DOHH2 (cell line): ENCODE results near the gene CYSRT1.

ENCODE experiments used
- CTCF ChIP-seq: fragments of 200-600 bp; sonication (generic); IDR thresholded peaks from one replicate; pipeline ENCODE4 v1.5.1; 2014; ENCODE audit warnings: antibody characterized with exemption, mild to moderate bottlenecking, low read depth, low read length; ENCODE audit not compliant: poor library complexity, severe bottlenecking
- EZH2phosphoT487 ChIP-seq: fragments of 200-600 bp; sonication (generic); IDR thresholded peaks from 2 replicates; pipeline ENCODE4 v1.6.1; 2017; ENCODE audit warnings: borderline replicate concordance, mild to moderate bottlenecking, antibody characterized with exemption, low read length, moderate library complexity, mixed read lengths

GRCh38 chr9:137256362-137256761, 31.4 kb downstream of the CYSRT1 start:
- TF ChIP-seq CTCF (no peak), EZH2phosphoT487 (no peak)
